Loucy (cell line): ENCODE data around the gene TRIM2.
A peak's percentile ranks its signal among the peaks of the same experiment; 100 is the strongest.
"Not testable (repeated sequence)": the region's sequence is repeated elsewhere in the genome, so short reads cannot be mapped to it uniquely, and the experiment has no call there.

Experiments used
- H2AFZ ChIP-seq: fragments of 200-600 bp; sonication (generic); 2 replicates; pipeline ENCODE4 v1.6.0; 2016; ENCODE audit warnings: antibody characterized with exemption, mild to moderate bottlenecking, low read length, moderate library complexity
- H3F3A ChIP-seq: fragments of 200-600 bp; 2 replicates; pipeline ENCODE4 v1.6.0; 2016; ENCODE audit warnings: antibody characterized with exemption, low read depth, mild to moderate bottlenecking
- H3K27me3 ChIP-seq: fragments of 200-600 bp; sonication (generic); 2 replicates; pipeline ENCODE4 v1.6.1; 2014; ENCODE audit warnings: low read length, mild to moderate bottlenecking; ENCODE audit not compliant: insufficient read depth, poor library complexity, severe bottlenecking
- H3K36me3 ChIP-seq: fragments of 200-600 bp; sonication (generic); 2 replicates; pipeline ENCODE4 v1.6.1; 2016; ENCODE audit warnings: low read length; ENCODE audit not compliant: insufficient read depth
- H3K4me1 ChIP-seq: fragments of 200-600 bp; sonication (generic); 2 replicates; pipeline ENCODE4 v1.5.1; 2014; ENCODE audit warnings: low read length, mild to moderate bottlenecking; ENCODE audit not compliant: insufficient read depth, poor library complexity, severe bottlenecking
- H3K4me2 ChIP-seq: fragments of 200-600 bp; sonication (generic); 2 replicates; pipeline ENCODE4 v1.6.0; 2014; ENCODE audit warnings: antibody characterized with exemption, low read length, low read depth, mild to moderate bottlenecking; ENCODE audit not compliant: poor library complexity, severe bottlenecking
- H3K4me3 ChIP-seq: fragments of 200-600 bp; sonication (generic); 2 replicates; pipeline ENCODE4 v1.5.1; 2014; ENCODE audit warnings: low read length, mild to moderate bottlenecking, mixed read lengths; ENCODE audit not compliant: poor library complexity, severe bottlenecking
- H3K79me2 ChIP-seq: fragments of 200-600 bp; sonication (generic); 2 replicates; pipeline ENCODE4 v1.6.1; 2014; ENCODE audit warnings: low read length; ENCODE audit not compliant: insufficient read depth
- H3K9ac ChIP-seq: fragments of 200-600 bp; sonication (generic); 2 replicates; pipeline ENCODE4 v1.6.0; 2014; ENCODE audit warnings: mild to moderate bottlenecking, low read depth, low read length, moderate library complexity; ENCODE audit not compliant: poor library complexity, severe bottlenecking
- H3K9me2 ChIP-seq: fragments of 200-600 bp; sonication (generic); replicated peaks from 2 replicates; pipeline ENCODE4 v1.6.1; 2016; ENCODE audit warnings: low read depth, low read length, mixed read lengths
- H3K9me3 ChIP-seq: fragments of 200-600 bp; sonication (generic); 2 replicates; pipeline ENCODE4 v1.6.1; 2014; ENCODE audit warnings: mild to moderate bottlenecking, antibody characterized with exemption, low read length, low read depth; ENCODE audit not compliant: insufficient read depth
- H4K20me1 ChIP-seq: fragments of 200-600 bp; sonication (generic); 2 replicates; pipeline ENCODE4 v1.6.0; 2014; ENCODE audit warnings: antibody characterized with exemption, low read length, mild to moderate bottlenecking; ENCODE audit not compliant: insufficient read depth, poor library complexity, severe bottlenecking
- EZH2phosphoT487 ChIP-seq: fragments of 200-600 bp; IDR thresholded peaks from 2 replicates; pipeline ENCODE4 v1.6.1; 2018; ENCODE audit warnings: antibody characterized with exemption, mild to moderate bottlenecking, moderate library complexity, borderline replicate concordance
- TF ChIP-seq, protein P1 (sequence below): fragments of 200-600 bp; sonication (generic); conservative IDR thresholded peaks from 2 replicates; pipeline ENCODE4 v1.5.1; 2014; ENCODE audit warnings: mild to moderate bottlenecking, antibody characterized with exemption, low read length

The TRIM2 gene

DNA sequence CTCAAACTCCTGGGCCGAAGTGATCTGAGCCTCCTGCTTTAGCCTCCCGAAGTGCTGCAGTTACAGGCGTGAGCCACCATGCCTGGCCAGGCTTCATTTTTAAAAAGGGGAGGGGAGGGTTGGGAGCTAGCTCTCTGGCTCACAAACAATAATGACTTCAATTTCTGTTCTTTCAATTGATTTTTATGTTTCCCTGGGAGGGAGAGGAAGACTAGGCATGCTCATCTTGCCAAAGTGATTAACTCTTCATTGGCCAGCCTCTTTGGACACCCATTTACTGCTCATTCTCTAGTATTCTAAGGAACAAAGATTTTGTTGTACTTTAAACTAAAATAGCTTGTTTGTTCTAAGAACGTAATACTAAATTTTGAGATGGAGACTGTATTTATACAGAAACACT, 43.4 kb upstream of the TRIM2 start:
- TF ChIP-seq, protein P1, sequence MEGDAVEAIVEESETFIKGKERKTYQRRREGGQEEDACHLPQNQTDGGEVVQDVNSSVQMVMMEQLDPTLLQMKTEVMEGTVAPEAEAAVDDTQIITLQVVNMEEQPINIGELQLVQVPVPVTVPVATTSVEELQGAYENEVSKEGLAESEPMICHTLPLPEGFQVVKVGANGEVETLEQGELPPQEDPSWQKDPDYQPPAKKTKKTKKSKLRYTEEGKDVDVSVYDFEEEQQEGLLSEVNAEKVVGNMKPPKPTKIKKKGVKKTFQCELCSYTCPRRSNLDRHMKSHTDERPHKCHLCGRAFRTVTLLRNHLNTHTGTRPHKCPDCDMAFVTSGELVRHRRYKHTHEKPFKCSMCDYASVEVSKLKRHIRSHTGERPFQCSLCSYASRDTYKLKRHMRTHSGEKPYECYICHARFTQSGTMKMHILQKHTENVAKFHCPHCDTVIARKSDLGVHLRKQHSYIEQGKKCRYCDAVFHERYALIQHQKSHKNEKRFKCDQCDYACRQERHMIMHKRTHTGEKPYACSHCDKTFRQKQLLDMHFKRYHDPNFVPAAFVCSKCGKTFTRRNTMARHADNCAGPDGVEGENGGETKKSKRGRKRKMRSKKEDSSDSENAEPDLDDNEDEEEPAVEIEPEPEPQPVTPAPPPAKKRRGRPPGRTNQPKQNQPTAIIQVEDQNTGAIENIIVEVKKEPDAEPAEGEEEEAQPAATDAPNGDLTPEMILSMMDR: no peak
- no peak for TF ChIP-seq EZH2phosphoT487
- H4K20me1 ChIP-seq: no peaks in the 10 kb centered on the region
- H3K79me2 ChIP-seq: 0 out of 2 replicates have a peak, but pooled peaks cover 3% of the 10 kb centered on the region
- no peaks in the 10 kb centered on the region for H3K27me3 ChIP-seq
- H3K4me1 ChIP-seq: peaks cover 49% of the 10 kb centered on the region
- H3K9ac ChIP-seq: no peak overlapping the region
- H3K36me3 ChIP-seq: no peaks in the 10 kb centered on the region
- no peak overlapping the region for H3K4me2 ChIP-seq
- H3K9me2 ChIP-seq: no peaks in the 10 kb centered on the region
- no peak overlapping the region for H3K4me3 ChIP-seq
- H2AFZ ChIP-seq: no peak overlapping the region
- no peaks in the 10 kb centered on the region for H3K9me3 ChIP-seq
- H3F3A ChIP-seq: no peaks in the 10 kb centered on the region; the same call in 1 of the 2 replicates

- no peaks in the 10 kb centered on the region for H3K27me3 ChIP-seq
- no peaks in the 10 kb centered on the region for H3K9me2 ChIP-seq
- no peak overlapping the region for H3K9ac ChIP-seq
- H3K9me3 ChIP-seq: no peaks in the 10 kb centered on the region
- H3F3A ChIP-seq: no peaks in the 10 kb centered on the region; the same call in 1 of the 2 replicates
- no peak for TF ChIP-seq EZH2phosphoT487
- no peaks in the 10 kb centered on the region for H3K36me3 ChIP-seq
- H3K79me2 ChIP-seq: no peaks in the 10 kb centered on the region
- H3K4me3 ChIP-seq: no peak overlapping the region
- peaks cover 48% of the 10 kb centered on the region for H3K4me1 ChIP-seq
- no peaks in the 10 kb centered on the region for H4K20me1 ChIP-seq
- H2AFZ ChIP-seq: no peak overlapping the region
- H3K4me2 ChIP-seq: no peak overlapping the region
Measured at GRCh38 chr4:153161226-153161963, 42.8 kb upstream of the TRIM2 start.

DNA sequence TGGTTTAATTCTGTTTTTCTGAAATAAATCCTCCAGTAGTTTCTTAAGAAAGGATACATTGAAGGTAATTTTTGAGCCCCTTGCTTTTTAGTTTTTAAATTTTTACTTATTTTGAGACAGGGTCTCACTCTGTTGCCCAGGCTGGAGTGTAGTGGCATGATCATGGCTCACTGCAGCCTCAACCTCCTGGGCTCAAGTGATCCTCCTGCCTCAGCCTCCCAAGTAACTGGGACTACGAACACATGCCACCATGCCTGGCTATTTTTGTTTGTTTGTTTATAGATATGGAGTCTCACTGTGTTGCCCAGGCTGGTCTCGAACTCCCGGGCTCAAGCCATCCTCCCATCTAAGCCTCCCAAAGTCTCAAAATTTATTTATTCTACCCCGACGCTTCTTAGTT, 39.0 kb upstream of the TRIM2 start:
- H3K4me3 ChIP-seq, H3K9me2 ChIP-seq, H3K79me2 ChIP-seq, H3K36me3 ChIP-seq, H3K9ac ChIP-seq, H3K4me2 ChIP-seq, H2AFZ ChIP-seq, H3F3A ChIP-seq, H3K9me3 ChIP-seq, H3K27me3 ChIP-seq, H4K20me1 ChIP-seq: not testable (repeated sequence)
- peaks cover 29% of the 10 kb centered on the region for H3K4me1 ChIP-seq

DNA sequence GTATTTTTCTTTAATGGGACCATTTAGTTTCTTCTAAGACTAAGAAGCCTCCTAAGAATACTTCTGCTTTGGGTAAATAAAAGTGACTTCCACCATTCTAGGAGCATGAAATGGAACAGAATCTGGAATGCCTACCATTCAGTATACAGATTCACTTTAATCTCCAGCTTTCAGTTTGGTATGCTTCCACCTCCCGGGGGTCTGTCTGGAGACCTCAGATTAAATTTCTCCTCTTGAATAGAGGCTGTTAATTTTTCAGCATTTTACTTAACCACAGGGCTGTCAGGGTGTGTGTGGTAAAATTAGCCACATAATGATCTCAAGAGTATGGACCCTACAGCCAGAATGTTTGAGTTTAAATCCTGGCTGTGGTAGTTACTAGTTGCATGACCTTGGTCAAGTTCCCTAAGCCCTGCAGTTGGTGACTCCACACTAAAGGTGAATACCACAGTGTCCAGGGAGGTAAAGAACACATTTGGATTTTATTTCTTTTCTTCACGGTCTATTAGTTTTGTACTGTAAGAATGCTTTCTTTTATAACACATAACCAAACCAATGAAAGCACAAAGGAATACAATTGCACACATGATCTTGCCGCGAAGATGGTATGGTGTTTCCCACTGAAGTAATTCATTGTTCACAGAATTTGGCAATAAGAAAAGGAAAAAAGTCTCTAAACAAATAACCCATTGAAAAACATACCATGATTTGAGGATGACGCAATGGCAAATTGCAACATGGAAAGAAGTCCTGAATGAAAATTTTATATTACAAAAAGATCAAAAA, 37.3 kb upstream of the TRIM2 start:
- Histone ChIP-seq H3K79me2 (no peaks in the 10 kb centered on the region), H3K9ac (peak overlapping the region; percentile 20), H2AFZ (no peak overlapping the region), H3K9me2 (no peaks in the 10 kb centered on the region), H3K4me2 (peak overlapping the region; percentile 42), H3F3A (no peaks in the 10 kb centered on the region), H3K27me3 (no peaks in the 10 kb centered on the region), H3K4me3 (peak overlapping the region; percentile 21), H3K9me3 (no peaks in the 10 kb centered on the region), H4K20me1 (no peaks in the 10 kb centered on the region), H3K4me1 (peaks cover 22% of the 10 kb centered on the region), H3K36me3 (no peaks in the 10 kb centered on the region)
- no peak for TF ChIP-seq EZH2phosphoT487
- TF ChIP-seq, protein P1: no peak
